GM12878 (cell line): ENCODE results near the gene PTPMT1. TPM values are rescaled to one million over a fixed set of nuclear protein-coding genes. Genes with fewer than 3 reads are reported as not detected.
"Not testable (repeated sequence)": the region's sequence is repeated elsewhere in the genome, so short reads cannot be mapped to it uniquely, and the experiment has no call there.

Experiments
- ATAC-seq: fragments of 200-7000 bp; cut with Tn5 transposase; 3 replicates; pipeline ENCODE4 v1.9.1; 2020; ENCODE audit warnings: mild to moderate bottlenecking, moderate library complexity
- BruUV-seq: library from RNA; stranded (reverse); fragments of 400-500 nt; replicated peaks from 2 replicates; lab custom pipeline; 2021; lab: Mats Ljungman, UMichigan
- CTCF ChIA-PET: fragments of 300-600 bp; sonication (Branson Sonifier 250); formaldehyde crosslinking; extraction: SDS; loops from one replicate; lab custom pipeline; 2021; ENCODE audit warnings: inconsistent platforms; lab: Yijun Ruan, JAX
- POLR2A ChIA-PET: fragments of 350-600 bp; formaldehyde crosslinking; extraction: SDS; loops from one replicate; lab custom pipeline; 2021; ENCODE audit warnings: inconsistent platforms; lab: Charles Lee
- RAD21 ChIA-PET: fragments of 300-600 bp; sonication (Branson Sonifier 250); formaldehyde crosslinking; loops from one replicate; lab custom pipeline; 2023; ENCODE audit warnings: antibody characterized with exemption; ENCODE audit not compliant: unreplicated experiment; lab: Charles Lee
- SMC1A ChIA-PET: fragments of 300-600 bp; sonication (Branson Sonifier 250); formaldehyde crosslinking; loops from one replicate; lab custom pipeline; 2023; ENCODE audit not compliant: unreplicated experiment, uncharacterized antibody; lab: Charles Lee
- DNase-seq: peaks from one replicate; pipeline ENCODE4 v3.0.0-alpha.2; 2011; ENCODE audit warnings: low read depth, low spot score
- FAIRE-seq: peaks from 3 replicates; lab custom pipeline; 2011; peaks lifted over from hg19 to GRCh38; lab: Jason Lieb, UNC
- H2AFZ ChIP-seq: 2 replicates; pipeline ENCODE4 v1.6.0; 2011; ENCODE audit warnings: low read depth, low read length, control low read depth; ENCODE audit not compliant: control insufficient read depth
- H3K27ac ChIP-seq: 2 replicates; pipeline ENCODE4 v1.5.1; 2011; ENCODE audit warnings: control low read depth; ENCODE audit not compliant: control insufficient read depth, insufficient read depth
- H3K27me3 ChIP-seq, 2 experiments: replicated peaks in 1 of 2; 2 replicates each; pipeline versions ENCODE4 v1.6.0 to v1.6.1; 2011; ENCODE audit warnings: low read length in 1 of 2; ENCODE audit not compliant: control insufficient read depth in 2 of 2, insufficient read depth in 2 of 2
- H3K36me3 ChIP-seq, 2 experiments: 2 replicates each; pipeline ENCODE4 v1.5.1; 2011; ENCODE audit warnings: low read length in 1 of 2; ENCODE audit not compliant: control insufficient read depth in 2 of 2, insufficient read depth in 2 of 2
- H3K4me1 ChIP-seq: 2 replicates; pipeline ENCODE4 v1.6.1; 2011; ENCODE audit warnings: mild to moderate bottlenecking, low read length, moderate library complexity, mixed read lengths; ENCODE audit not compliant: control insufficient read depth, insufficient read depth
- H3K4me2 ChIP-seq: 2 replicates; pipeline ENCODE4 v1.6.0; 2011; ENCODE audit warnings: control low read depth; ENCODE audit not compliant: control insufficient read depth, insufficient read depth
- H3K4me3 ChIP-seq: fragments of 200-600 bp; sonication (generic); 2 replicates; pipeline ENCODE4 v1.5.1; 2016
- H3K79me2 ChIP-seq: 2 replicates; pipeline ENCODE4 v1.6.0; 2011; ENCODE audit warnings: low read length; ENCODE audit not compliant: control insufficient read depth, insufficient read depth
- H3K9ac ChIP-seq: 2 replicates; pipeline ENCODE4 v1.8.0; 2011; ENCODE audit warnings: low read length, control low read depth, mixed read lengths; ENCODE audit not compliant: control insufficient read depth, insufficient read depth
- H3K9me3 ChIP-seq: replicated peaks from 3 replicates; pipeline ENCODE4 v1.5.1; 2011; ENCODE audit warnings: mild to moderate bottlenecking, low read length; ENCODE audit not compliant: control insufficient read depth, insufficient read depth
- H4K20me1 ChIP-seq: 2 replicates; pipeline ENCODE4 v1.6.0; 2011; ENCODE audit not compliant: control insufficient read depth, insufficient read depth
- BRCA1 ChIP-seq: IDR thresholded peaks from 2 replicates; pipeline ENCODE4 v1.6.1; 2011; ENCODE audit warnings: low read depth, low read length, improper control_type of control experiment
- HDGF ChIP-seq: fragments of 450-650 bp; IDR thresholded peaks from 2 replicates; pipeline ENCODE4 v1.6.1; 2016; ENCODE audit warnings: antibody characterized with exemption
- NFXL1 ChIP-seq: fragments of 450-650 bp; IDR thresholded peaks from 2 replicates; pipeline ENCODE4 v1.6.1; 2017; ENCODE audit warnings: antibody characterized with exemption, mild to moderate bottlenecking, borderline replicate concordance
- RUNX3 ChIP-seq: IDR thresholded peaks from 2 replicates; pipeline ENCODE4 v1.6.1; 2012; ENCODE audit warnings: low read length, inconsistent platforms
- SMAD1 ChIP-seq: fragments of 450-650 bp; IDR thresholded peaks from 2 replicates; pipeline ENCODE4 v1.6.1; 2018; ENCODE audit warnings: mild to moderate bottlenecking, low read depth; ENCODE audit not compliant: partially characterized antibody
- SMC3 ChIP-seq: IDR thresholded peaks from 2 replicates; pipeline ENCODE4 v1.6.1; 2011; ENCODE audit warnings: low read length, improper control_type of control experiment, borderline replicate concordance
- YBX1 ChIP-seq: fragments of 450-650 bp; IDR thresholded peaks from 2 replicates; pipeline ENCODE4 v1.6.1; 2016; ENCODE audit warnings: antibody characterized with exemption
- ZNF622 ChIP-seq: fragments of 450-650 bp; IDR thresholded peaks from 2 replicates; pipeline ENCODE4 v1.6.1; 2017; ENCODE audit warnings: mild to moderate bottlenecking, inconsistent platforms
- WGBS: methylation state at CpG from one replicate; pipeline ENCODE4 v1.1.6; 2016; ENCODE audit warnings: low lambda C conversion rate; ENCODE audit not compliant: insufficient replicate concordance, insufficient coverage; ENCODE audit errors: missing lambda C conversion rate; 5-methylcytosine and 5-hydroxymethylcytosine counted together
- in situ Hi-C: fragments of 300-500 bp; cut with MboI; formaldehyde crosslinking; loops from 9 replicates; pipeline ENCODE4 v1.14.3; 2018; ENCODE audit warnings: mixed read lengths
- intact Hi-C: fragments of 100-400 bp; cut with micrococcal nuclease; formaldehyde crosslinking; loops from one replicate; pipeline ENCODE4 v1.14.2; 2022; ENCODE audit not compliant: unreplicated experiment
- polyA plus RNA-seq, 11 experiments: library from polyadenylated mRNA; depleted of rRNA in 4 of 11; unstranded in 6 of 11; stranded (reverse) in 5 of 11; fragments of >200 nt; fragmentation: Nextera tagmentation in 4 of 11; fragmentation: Illumina TruSeq in 1 of 11; extraction: Ambion mirVana in 4 of 11; extraction: Trizol in 1 of 11; gene quantifications; 1 replicate in 1 of 11; 2 replicates in 10 of 11; pipeline versions ENCODE4 v1.2.1 to v1.2.3, GENCODE V29; 2011 to 2016; ENCODE audit warnings: inconsistent platforms in 2 of 11, missing spikeins in 2 of 11, low read depth in 1 of 11
- total RNA-seq, 4 experiments: library from RNA; depleted of rRNA in 3 of 4; stranded (reverse); fragments of >200 nt in 3 of 4; fragmentation: Illumina TruSeq in 1 of 4; extraction: Trizol in 1 of 4; gene quantifications; 2 replicates each; pipeline versions ENCODE4 v1.2.1 to v1.2.3, GENCODE V29; 2013 to 2021
- TF ChIP-seq, protein P1 (sequence below): fragments of 450-650 bp; IDR thresholded peaks from 2 replicates; pipeline ENCODE4 v1.6.1; 2016; ENCODE audit warnings: mild to moderate bottlenecking

Gene PTPMT1
- total and polyA plus RNA-seq, 10 of the 15 experiments (the other 5 are each of a cell fraction or from before 2014, with no cell fraction given) = 12.0 to 116 (median 58.2) TPM

DNA sequence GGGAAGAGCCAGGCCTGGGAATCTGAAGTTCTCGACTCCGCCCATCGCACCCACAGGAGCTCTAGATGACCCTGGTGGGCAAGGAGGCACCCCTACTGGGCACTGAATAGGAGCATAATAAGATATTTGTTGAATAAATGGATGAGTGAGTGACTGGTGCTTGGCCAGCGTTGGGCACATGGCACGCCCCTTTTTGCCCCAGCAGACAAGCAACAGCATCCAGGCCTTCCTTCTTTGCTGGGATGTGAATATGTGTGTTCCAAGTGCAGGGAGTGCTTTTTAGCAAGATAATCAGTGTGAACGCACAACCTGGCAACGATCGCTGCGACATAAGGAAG, 12.0 kb upstream of the PTPMT1 start (continued):
- no peak for TF ChIP-seq SMAD1
- TF ChIP-seq ZNF622 = no peak
- TF ChIP-seq RUNX3 = no peak
- TF ChIP-seq SMC3 = no peak
- no peak for TF ChIP-seq NFXL1
- TF ChIP-seq BRCA1 = no peak
- TF ChIP-seq YBX1 = no peak
- TF ChIP-seq HDGF = no peak
- TF ChIP-seq, protein P1, sequence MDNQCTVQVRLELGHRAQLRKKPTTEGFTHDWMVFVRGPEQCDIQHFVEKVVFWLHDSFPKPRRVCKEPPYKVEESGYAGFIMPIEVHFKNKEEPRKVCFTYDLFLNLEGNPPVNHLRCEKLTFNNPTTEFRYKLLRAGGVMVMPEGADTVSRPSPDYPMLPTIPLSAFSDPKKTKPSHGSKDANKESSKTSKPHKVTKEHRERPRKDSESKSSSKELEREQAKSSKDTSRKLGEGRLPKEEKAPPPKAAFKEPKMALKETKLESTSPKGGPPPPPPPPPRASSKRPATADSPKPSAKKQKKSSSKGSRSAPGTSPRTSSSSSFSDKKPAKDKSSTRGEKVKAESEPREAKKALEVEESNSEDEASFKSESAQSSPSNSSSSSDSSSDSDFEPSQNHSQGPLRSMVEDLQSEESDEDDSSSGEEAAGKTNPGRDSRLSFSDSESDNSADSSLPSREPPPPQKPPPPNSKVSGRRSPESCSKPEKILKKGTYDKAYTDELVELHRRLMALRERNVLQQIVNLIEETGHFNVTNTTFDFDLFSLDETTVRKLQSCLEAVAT = 0 out of 2 replicates have a peak, but pooled peaks have one; percentile 36

DNA sequence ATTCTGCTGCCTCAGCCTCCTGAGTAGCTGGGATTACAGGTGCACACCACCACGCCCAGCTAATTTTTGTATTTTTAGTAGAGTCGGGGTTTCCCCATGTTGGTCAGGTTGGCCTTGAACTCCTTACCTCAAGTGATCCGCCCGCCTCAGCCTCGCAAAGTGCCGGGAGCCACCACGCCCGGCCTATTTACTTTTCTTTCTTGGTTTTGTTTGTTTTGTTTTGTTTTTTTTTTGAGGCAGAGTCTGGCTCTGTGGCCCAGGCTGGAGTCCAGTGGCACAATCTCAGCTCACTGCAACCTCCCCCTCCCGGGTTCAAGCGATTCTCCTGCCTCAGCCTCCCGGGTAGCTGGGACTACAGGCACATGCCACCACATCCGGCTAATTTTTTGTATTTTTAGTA, 8.4 kb upstream of the PTPMT1 start:
- SMC1A ChIA-PET, BruUV-seq, intact Hi-C loops, H3K27me3 ChIP-seq, in situ Hi-C loops, H3K9me3 ChIP-seq, DNase-seq, H3K4me1 ChIP-seq, H4K20me1 ChIP-seq, POLR2A ChIA-PET, H3K4me3 ChIP-seq, RAD21 ChIA-PET, H2AFZ ChIP-seq, ATAC-seq, FAIRE-seq, H3K4me2 ChIP-seq, H3K36me3 ChIP-seq, H3K9ac ChIP-seq, H3K27ac ChIP-seq: not testable (repeated sequence)
- WGBS = 91% methylated on average over 11 of the region's 12 CpGs
- CTCF ChIA-PET = interaction anchor here (0.9 to 2.4 kb wide), 2 partner anchors 8 to 58 kb away, joined by 3 to 10 read pairs; partner anchors contain the start of gene PTPMT1
- peaks cover 12% of the 10 kb centered on the region for H3K79me2 ChIP-seq
